ENCODE measurements around the gene PIK3C2G. TPM values are rescaled to one million over a fixed set of nuclear protein-coding genes. Genes with fewer than 3 reads are reported as not detected.
A peak's percentile ranks its signal among the peaks of the same experiment; 100 is the strongest.

PIK3C2G gene
- total RNA-seq, 3 donors from 2014 or later = 0.23 to 0.43 (median 0.32) TPM

- intact Hi-C loops (cut with DNase I, micrococcal nuclease) = no loop called here
These were observed 41.6 kb downstream of the PIK3C2G start for GRCh38 chr12:18302809-18303430.

GRCh38 chr12:18304609-18305008, 43.3 kb downstream of the PIK3C2G start:
- intact Hi-C loops (cut with DNase I, micrococcal nuclease) = no loop called here
- Histone ChIP-seq H3K4me1 (ENCODE audit: low read depth) (no peaks in the 10 kb centered on the region), H3K36me3 (ENCODE audit: low read depth) (no peaks in the 10 kb centered on the region), H3K9me3 (no peaks in the 10 kb centered on the region), H3K4me3 (no peak overlapping the region)
- TF ChIP-seq, protein P1, sequence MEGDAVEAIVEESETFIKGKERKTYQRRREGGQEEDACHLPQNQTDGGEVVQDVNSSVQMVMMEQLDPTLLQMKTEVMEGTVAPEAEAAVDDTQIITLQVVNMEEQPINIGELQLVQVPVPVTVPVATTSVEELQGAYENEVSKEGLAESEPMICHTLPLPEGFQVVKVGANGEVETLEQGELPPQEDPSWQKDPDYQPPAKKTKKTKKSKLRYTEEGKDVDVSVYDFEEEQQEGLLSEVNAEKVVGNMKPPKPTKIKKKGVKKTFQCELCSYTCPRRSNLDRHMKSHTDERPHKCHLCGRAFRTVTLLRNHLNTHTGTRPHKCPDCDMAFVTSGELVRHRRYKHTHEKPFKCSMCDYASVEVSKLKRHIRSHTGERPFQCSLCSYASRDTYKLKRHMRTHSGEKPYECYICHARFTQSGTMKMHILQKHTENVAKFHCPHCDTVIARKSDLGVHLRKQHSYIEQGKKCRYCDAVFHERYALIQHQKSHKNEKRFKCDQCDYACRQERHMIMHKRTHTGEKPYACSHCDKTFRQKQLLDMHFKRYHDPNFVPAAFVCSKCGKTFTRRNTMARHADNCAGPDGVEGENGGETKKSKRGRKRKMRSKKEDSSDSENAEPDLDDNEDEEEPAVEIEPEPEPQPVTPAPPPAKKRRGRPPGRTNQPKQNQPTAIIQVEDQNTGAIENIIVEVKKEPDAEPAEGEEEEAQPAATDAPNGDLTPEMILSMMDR (IDR thresholded peaks at IDR 0.05) = no peak
- DNase-seq = no peak
- no peak for ATAC-seq

More at GRCh38 chr12:18302809-18303430, 41.6 kb downstream of the PIK3C2G start:
- no peak overlapping the region for H3K4me3 ChIP-seq
- no peaks in the 10 kb centered on the region for H3K4me1 ChIP-seq (ENCODE audit: low read depth)
- TF ChIP-seq, protein P1 (IDR thresholded peaks at IDR 0.05) = no peak
- no peak for DNase-seq
- H3K9me3 ChIP-seq = no peaks in the 10 kb centered on the region
- no peaks in the 10 kb centered on the region for H3K36me3 ChIP-seq (ENCODE audit: low read depth)
- ATAC-seq = no peak

DNA sequence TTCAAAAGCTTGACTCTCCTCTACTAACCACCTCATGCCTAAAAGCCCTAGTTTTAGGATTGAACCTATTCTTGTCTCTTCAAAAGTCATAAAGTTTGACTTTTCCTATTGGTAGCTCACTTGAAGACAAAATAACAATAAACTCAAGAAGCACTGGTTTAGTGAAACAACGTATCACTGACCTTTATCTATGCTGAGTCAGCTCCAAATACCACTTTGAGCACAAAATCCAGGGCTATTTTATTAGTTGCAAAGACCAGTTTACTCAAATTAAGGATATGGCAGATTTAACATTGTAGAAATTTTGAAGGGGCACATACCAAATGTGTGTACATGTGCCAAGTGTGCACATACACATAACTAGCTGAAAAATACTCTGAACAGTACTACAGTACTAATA, 45.0 kb downstream of the PIK3C2G start:
- ATAC-seq (no peak), DNase-seq (no peak)
- no peak overlapping the region for H3K4me3 ChIP-seq
- H3K9me3 ChIP-seq = no peaks in the 10 kb centered on the region
- intact Hi-C loops (cut with DNase I, micrococcal nuclease) = no loop called here
- H3K36me3 ChIP-seq (ENCODE audit: low read depth) = no peaks in the 10 kb centered on the region
- no peaks in the 10 kb centered on the region for H3K4me1 ChIP-seq (ENCODE audit: low read depth)
- TF ChIP-seq, protein P1 (IDR thresholded peaks at IDR 0.05) = no peak

DNA sequence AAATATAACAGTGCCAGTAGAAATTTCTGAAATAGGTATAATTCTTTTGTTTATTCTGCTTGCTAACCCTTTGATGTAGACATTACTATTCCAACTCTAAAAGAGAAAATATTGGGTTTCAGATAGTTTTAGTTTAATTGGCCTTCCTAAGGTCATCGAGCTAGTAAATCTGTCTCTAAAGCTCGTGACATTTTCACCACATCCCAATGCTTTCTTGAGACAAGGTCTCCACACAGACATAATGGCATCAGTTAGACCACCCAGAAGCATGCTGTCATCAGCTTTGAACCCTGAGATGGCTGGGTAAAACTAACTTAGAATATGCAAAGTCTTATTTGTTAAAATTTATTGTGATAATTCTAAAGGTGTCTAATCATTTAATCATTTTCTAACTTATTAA, 52.0 kb downstream of the PIK3C2G start:
- DNase-seq = no peak
- TF ChIP-seq, protein P1 (IDR thresholded peaks at IDR 0.05) = no peak
- no peaks in the 10 kb centered on the region for H3K4me1 ChIP-seq (ENCODE audit: low read depth)
- no peak overlapping the region for H3K4me3 ChIP-seq
- no peaks in the 10 kb centered on the region for H3K36me3 ChIP-seq (ENCODE audit: low read depth)
- ATAC-seq = no peak
- intact Hi-C loops (cut with DNase I, micrococcal nuclease) = no loop called here
- H3K9me3 ChIP-seq = no peaks in the 10 kb centered on the region

GRCh38 chr12:18320036-18320617, 58.8 kb downstream of the PIK3C2G start:
- no peaks in the 10 kb centered on the region for H3K4me1 ChIP-seq (ENCODE audit: low read depth)
- no peak overlapping the region for H3K4me3 ChIP-seq
- DNase-seq = peak in 1 of 3 donors; percentile 35
- intact Hi-C loops (cut with DNase I, micrococcal nuclease) = no loop called here
- H3K36me3 ChIP-seq (ENCODE audit: low read depth) = no peaks in the 10 kb centered on the region
- TF ChIP-seq, protein P1 (IDR thresholded peaks at IDR 0.05) = no peak
- ATAC-seq = peak; percentile 78
- H3K9me3 ChIP-seq = no peaks in the 10 kb centered on the region

Data from mucosa of descending colon (tissue), 3 donors.